Ascending aorta (tissue), 2 donors: ENCODE results near the gene COPG2. TPM values are rescaled to one million over a fixed set of nuclear protein-coding genes. Genes with fewer than 3 reads are reported as not detected.

Source experiments
- DNase-seq, 2 donors: peaks; one replicate each; pipeline ENCODE4 v3.0.0-alpha.2; 2019; ENCODE audit warnings: low spot score in 2 of 2
- H3K27ac ChIP-seq, 2 donors: fragments of 200-600 bp; sonication (generic); one replicate each; pipeline ENCODE4 v1.5.1; 2016 to 2017; ENCODE audit warnings: mild to moderate bottlenecking in 1 of 2
- H3K27me3 ChIP-seq: fragments of 200-600 bp; sonication (generic); one replicate; pipeline ENCODE4 v1.5.1; 2017
- H3K36me3 ChIP-seq, 2 donors: fragments of 200-600 bp; sonication (generic); one replicate each; pipeline ENCODE4 v1.5.1; 2016
- H3K4me1 ChIP-seq, 2 donors: fragments of 200-600 bp; sonication (generic); one replicate each; pipeline ENCODE4 v1.5.1; 2016 to 2017; ENCODE audit warnings: mild to moderate bottlenecking in 1 of 2
- H3K4me3 ChIP-seq, 2 donors: fragments of 200-600 bp; sonication (generic); one replicate each; pipeline ENCODE4 v1.5.1; 2016 to 2017; ENCODE audit warnings: mild to moderate bottlenecking in 1 of 2
- H3K9me3 ChIP-seq, 2 donors: fragments of 200-600 bp; sonication (generic); one replicate each; pipeline ENCODE4 v1.5.1; 2016
- CTCF ChIP-seq, 3 experiments: fragments of 200-600 bp in 2 of 3; fragments of 450-650 bp in 1 of 3; sonication (generic) in 2 of 3; IDR thresholded peaks; one replicate each; pipeline ENCODE4 v1.5.1; 2016 to 2019; ENCODE audit warnings: antibody characterized with exemption in 3 of 3, mild to moderate bottlenecking in 1 of 3, moderate library complexity in 1 of 3
- intact Hi-C: fragments of 100-400 bp; cut with DNase I; formaldehyde crosslinking; loops from one replicate; pipeline ENCODE4 v1.15.1; 2023
- total RNA-seq: library from RNA; depleted of rRNA; stranded (reverse); fragments of >200 nt; gene quantifications from one replicate; pipeline ENCODE4 v1.1.0, GENCODE V29; 2016

Gene COPG2
- total RNA-seq, 1 donor from 2014 or later: 5.4 TPM

GRCh38 chr7:130669085-130669700, 645 bp upstream of the COPG2 start:
- Histone ChIP-seq H3K27me3 (no peaks in the 10 kb centered on the region), H3K9me3 (no peaks in the 10 kb centered on the region), H3K4me3 (peak overlapping the region; percentile 83 to 89), H3K27ac (peak overlapping the region; percentile 68 to 70), H3K36me3 (no peaks in the 10 kb centered on the region), H3K4me1 (peaks cover 0 to 3% of the 10 kb centered on the region in 2 donors)
- intact Hi-C loops: loop anchor here (2.0 to 10.0 kb wide), 6 partner anchors 228 to 597 kb away; partner anchors contain the start of genes CEP41, KLHDC10 and TMEM209
- no peak for DNase-seq
- no peak for TF ChIP-seq CTCF (IDR thresholded peaks at IDR 0.05)

- DNase-seq: no peak
- intact Hi-C loops: loop anchor here (2.0 to 10.0 kb wide), 6 partner anchors 227 to 595 kb away; partner anchors contain the start of genes CEP41, KLHDC10 and TMEM209
- peak overlapping the region; percentile 2 to 68 for H3K27ac ChIP-seq
Observed at GRCh38 chr7:130667593-130668257, 823 bp downstream of the COPG2 start.

GRCh38 chr7:130662426-130662825, 6.1 kb downstream of the COPG2 start:
- no peaks in the 10 kb centered on the region for H3K27me3 ChIP-seq
- no peaks in the 10 kb centered on the region for H3K4me1 ChIP-seq
- TF ChIP-seq CTCF (IDR thresholded peaks at IDR 0.05): no peak
- no peak for DNase-seq
- no peaks in the 10 kb centered on the region for H3K9me3 ChIP-seq
- no peak overlapping the region for H3K27ac ChIP-seq
- intact Hi-C loops: loop anchor here (10.0 kb wide), 3 partner anchors 298 to 442 kb away; no protein-coding TSS in a partner anchor
- H3K36me3 ChIP-seq: peaks cover 0 to 28% of the 10 kb centered on the region in 2 donors
- no peak overlapping the region for H3K4me3 ChIP-seq

More at GRCh38 chr7:130667593-130668257, 823 bp downstream of the COPG2 start:
- H3K27me3 ChIP-seq: no peaks in the 10 kb centered on the region
- no peaks in the 10 kb centered on the region for H3K9me3 ChIP-seq
- H3K36me3 ChIP-seq: no peaks in the 10 kb centered on the region
- H3K4me1 ChIP-seq: peaks cover 0 to 3% of the 10 kb centered on the region in 2 donors
- H3K4me3 ChIP-seq: peak overlapping the region; percentile 83 to 89
- no peak for TF ChIP-seq CTCF (IDR thresholded peaks at IDR 0.05)

- H3K4me1 ChIP-seq: no peaks in the 10 kb centered on the region
- H3K27me3 ChIP-seq: no peaks in the 10 kb centered on the region
- intact Hi-C loops: no loop called here
- H3K27ac ChIP-seq: no peak overlapping the region
- peaks cover 6 to 20% of the 10 kb centered on the region in 2 donors for H3K36me3 ChIP-seq
- H3K4me3 ChIP-seq: no peak overlapping the region
- no peak for TF ChIP-seq CTCF (IDR thresholded peaks at IDR 0.05)
- no peak for DNase-seq
- no peaks in the 10 kb centered on the region for H3K9me3 ChIP-seq
Observed at GRCh38 chr7:130655286-130655685, 13.3 kb downstream of the COPG2 start.

- Histone ChIP-seq H3K4me1 (no peaks in the 10 kb centered on the region), H3K27me3 (no peaks in the 10 kb centered on the region), H3K27ac (no peak overlapping the region), H3K36me3 (peaks cover 6 to 16% of the 10 kb centered on the region in 2 donors), H3K9me3 (no peaks in the 10 kb centered on the region), H3K4me3 (no peak overlapping the region)
- DNase-seq: no peak
- no peak for TF ChIP-seq CTCF (IDR thresholded peaks at IDR 0.05)
- intact Hi-C loops: no loop called here
Observed at GRCh38 chr7:130654850-130655249, 13.7 kb downstream of the COPG2 start.
